GM19452 (cell line): ENCODE measurements around the gene ELFN2.

Experiments
- ATAC-seq: cut with Tn5 transposase; IDR thresholded peaks from one replicate; pipeline ENCODE4 v1.9.1; 2021; ENCODE audit not compliant: unreplicated experiment

ELFN2 gene

DNA sequence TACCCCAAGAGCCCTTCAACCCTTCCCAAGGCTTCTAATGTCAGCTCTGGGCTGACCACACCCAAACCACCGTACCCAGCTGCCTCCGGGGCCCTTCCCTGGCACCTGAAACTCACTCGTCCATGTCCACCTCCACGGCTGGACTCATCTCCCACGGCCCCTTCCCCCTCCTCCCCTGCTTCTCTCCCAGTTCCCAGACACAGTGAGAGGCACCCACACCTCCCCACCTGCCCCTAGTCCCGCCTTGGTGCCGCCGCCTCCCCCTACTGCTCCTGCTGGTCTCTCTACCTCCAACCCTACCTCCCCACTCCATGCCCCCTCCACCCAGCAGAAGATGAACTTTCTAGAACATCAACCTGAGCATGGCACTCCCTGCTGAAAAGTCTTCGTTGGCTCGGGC is 39.5 kb downstream of the ELFN2 start:
- no peak for ATAC-seq

DNA sequence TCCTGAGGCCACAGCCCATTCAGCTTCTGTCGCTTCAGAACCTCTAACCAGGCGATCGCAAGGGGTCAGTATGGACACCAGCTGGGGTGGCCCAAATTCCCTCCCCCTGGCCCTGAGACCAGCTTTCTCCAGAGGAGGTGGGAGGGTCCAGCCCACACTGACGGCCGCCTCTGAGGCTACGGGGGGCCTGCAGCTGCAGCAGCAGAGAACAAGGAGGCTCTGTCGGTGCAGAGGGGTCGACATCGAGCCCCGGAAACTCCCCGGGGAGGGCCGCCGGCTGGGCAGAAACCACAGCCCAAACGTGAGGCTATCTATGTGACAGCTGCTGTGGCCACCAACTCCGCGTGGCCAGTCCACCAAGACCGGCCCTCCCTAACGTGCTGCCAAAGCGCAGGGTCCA is 40.8 kb downstream of the ELFN2 start:
- no peak for ATAC-seq

DNA sequence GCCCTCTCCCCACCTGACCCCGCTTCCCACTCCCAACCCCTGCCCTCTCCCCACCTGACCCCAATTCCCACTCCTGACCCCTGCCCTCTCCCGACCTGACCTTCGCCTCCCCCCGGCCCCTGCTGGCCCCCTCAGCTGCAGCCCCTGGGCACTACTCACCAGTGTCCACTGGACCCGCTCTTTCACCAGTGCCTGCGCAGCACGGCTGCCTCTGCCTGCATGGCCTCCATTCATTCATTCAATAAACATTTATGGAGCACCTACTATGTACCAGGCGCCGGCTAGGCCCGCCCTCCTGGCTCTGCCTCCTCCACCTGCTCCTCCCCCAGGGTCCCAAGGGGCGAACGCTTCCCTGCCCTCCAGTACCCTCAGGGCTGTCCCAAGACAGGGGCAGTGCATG is 42.6 kb downstream of the ELFN2 start:
- ATAC-seq, result no peak

DNA sequence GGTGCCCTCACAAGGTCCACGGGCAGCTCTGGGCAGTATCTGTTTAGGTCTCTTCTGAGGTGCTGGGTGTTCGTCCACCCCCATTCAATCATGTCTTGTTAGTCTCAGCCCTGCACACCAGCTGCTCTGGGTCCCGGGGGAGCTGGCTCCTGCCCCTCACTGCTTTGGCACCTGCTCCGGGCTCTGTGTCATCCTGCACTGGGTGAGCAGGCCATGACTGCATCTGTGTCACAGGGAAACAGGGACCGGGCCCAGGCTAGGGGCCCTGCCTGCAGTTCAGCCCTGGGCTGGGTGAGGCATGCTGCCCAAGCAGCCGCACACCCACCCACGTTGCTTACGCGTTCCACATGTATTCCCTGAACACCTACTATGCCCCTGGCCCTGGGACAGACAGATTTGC is 43.9 kb downstream of the ELFN2 start:
- no peak for ATAC-seq

DNA sequence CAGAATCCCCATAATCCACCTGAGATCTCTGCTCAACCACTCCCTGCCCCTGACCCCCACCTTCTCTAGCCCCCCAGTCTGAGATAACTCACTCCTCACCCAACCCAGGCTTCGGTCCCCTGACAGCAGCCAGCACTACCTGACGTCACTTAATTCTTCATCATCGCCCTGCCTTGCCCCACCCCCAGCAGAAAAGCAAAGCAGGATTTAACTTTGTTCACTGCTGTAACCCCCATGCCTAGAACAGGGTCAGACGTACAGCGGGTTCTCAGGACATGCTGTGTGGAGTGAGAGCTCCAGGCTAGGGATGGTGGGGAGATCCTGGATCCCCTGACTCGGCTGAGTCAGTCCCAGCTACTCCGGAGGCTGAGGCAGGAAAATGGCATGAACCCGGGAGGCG is 45.8 kb downstream of the ELFN2 start:
- ATAC-seq, result no peak

GRCh38 chr22:37379722-37380121 is 47.6 kb downstream of the ELFN2 start:
- ATAC-seq, result no peak

GRCh38 chr22:37379085-37379484 is 48.2 kb downstream of the ELFN2 start:
- no peak for ATAC-seq

DNA sequence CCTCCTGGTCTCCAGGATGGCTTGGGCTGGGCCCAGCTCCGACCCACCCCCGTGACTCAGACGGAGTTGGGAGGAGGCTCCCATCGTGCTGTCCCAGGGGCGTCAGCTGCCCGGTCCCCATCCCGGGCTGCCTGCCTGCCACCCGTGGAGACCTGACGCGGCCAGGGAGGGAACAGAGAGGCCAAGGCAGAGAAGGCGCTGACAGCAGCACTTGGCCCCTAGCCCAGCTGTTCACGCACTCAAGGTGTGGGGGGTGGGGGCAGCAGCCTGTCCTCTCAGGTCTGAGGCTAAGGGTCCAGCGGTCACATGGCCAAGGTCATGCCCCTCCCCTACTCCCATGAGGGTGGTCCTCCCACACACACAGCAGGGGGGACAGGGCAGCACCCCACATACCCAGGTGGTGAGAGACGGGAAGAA is 48.6 kb downstream of the ELFN2 start:
- ATAC-seq, result no peak

DNA sequence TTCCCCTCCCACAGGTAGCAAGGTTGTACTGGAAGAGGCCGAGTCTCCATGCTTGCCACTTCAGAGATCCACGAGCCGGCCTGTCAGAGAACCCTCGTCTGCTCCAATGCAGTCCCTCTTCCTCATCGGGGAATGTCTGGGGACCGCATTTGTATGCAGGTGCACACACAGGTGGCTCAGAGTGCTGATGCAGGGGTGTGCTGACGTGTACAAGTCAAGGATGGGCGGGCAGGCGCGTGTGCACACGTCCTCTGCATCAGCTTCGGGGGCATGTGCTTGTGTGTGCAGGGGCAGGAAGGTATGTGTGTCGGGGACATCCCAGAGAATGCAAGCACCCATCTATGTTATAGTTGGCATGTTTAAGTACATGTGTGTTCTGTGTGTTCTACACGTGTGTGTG is 49.4 kb downstream of the ELFN2 start:
- ATAC-seq, result no peak

DNA sequence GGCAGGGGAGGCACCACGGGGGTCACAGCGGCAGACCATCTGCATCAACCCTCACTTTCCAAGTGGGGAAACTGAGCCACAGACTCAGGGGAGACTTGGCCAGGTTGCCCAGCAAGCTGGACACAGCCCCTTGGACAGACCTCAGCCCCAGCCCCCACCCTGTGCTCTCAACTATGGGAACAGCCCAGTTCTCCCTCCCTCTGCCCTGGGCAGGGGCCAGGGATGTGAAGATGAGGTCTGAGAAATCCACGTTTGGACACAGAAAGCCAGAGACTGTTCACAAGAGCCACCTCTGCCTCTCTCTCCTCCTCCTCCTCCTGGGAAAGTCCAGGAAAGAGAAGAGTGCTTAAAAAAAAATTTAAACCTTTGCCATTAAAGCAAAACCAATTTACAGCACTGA is 50.1 kb downstream of the ELFN2 start:
- no peak for ATAC-seq

- ATAC-seq, result no peak
Measured at GRCh38 chr22:37376643-37377042, 50.6 kb downstream of the ELFN2 start.

- no peak for ATAC-seq
Measured at GRCh38 chr22:37375801-37376200, 51.5 kb downstream of the ELFN2 start.

- ATAC-seq, result no peak
Measured at GRCh38 chr22:37374571-37374970, 52.7 kb downstream of the ELFN2 start.

DNA sequence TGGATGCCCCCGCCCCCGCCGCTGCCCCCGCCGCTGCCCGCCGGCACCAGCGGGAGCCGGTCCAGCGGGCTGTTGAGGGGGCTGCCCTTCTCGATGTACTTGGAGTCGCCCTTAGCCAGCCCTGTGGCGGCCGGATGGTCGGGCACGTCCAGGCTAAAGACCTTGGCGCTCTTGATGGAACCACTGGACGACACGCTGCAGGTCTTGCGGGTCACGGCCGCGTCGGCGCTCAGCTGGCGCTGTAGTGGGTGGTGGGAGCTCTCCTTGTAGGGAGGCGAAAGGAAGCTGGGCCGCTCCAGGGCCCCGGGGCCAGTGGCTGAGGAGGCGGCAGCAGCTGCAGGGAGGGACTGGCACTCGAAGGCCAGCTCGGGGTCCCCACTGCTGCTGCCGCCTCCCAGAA is 53.8 kb downstream of the ELFN2 start:
- no peak for ATAC-seq

- ATAC-seq, result no peak
Measured at GRCh38 chr22:37371911-37372310, 55.4 kb downstream of the ELFN2 start.

DNA sequence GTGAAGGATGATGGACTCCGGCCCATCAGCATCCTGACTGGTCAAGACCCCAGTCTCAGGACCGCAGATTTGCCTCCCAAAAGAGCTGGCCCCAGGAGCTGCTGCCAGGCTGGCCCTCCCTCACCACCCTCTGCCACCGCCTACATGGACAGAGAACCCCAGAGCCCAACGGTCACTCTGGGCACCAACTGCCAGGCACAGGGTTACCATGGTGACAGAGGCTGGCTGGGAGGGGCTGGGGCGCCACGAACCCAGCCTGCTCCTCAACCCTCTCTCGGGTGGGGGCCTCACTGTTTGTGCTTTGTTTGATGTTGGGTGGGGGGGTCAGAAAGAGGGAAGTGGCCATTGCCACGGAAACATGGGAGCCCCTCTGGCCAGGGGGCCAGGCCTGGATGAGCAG is 55.8 kb downstream of the ELFN2 start:
- no peak for ATAC-seq

DNA sequence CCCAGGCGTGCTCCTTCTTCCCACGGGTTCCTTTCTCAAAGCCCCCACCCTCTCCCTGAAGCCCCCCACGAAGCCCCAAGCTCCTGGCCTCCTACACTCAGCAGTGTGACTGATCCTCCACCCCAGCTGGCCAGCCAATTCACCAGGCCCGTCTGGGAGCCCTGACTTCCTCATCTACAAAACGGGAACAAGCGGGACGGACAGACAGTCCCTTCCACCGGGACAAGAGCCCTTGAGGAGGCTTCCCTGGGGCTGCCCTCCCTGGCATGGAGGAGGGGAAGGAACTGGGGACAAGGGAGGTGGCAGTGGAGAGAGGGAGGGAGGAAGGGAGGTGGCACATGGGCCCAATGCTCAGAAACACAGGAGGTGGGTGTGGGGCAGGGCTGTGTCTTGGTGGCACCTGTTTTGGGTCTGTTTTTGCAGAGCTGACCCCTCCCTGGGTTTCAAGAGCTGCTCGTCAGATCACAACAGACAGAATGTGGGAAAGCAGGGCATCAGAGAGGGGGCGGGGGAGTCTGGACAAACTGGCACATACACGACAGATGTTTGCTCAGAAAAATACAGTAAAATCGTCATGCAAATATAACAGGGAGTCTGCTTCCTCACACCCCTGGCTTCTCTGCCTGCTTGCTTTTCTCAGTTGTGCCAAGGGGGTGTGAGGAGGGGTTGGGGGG is 56.8 kb downstream of the ELFN2 start:
- no peak for ATAC-seq

GRCh38 chr22:37369483-37369882 is 57.8 kb downstream of the ELFN2 start:
- ATAC-seq, result no peak

- ATAC-seq, result no peak
Measured at GRCh38 chr22:37368058-37368457, 59.2 kb downstream of the ELFN2 start.

DNA sequence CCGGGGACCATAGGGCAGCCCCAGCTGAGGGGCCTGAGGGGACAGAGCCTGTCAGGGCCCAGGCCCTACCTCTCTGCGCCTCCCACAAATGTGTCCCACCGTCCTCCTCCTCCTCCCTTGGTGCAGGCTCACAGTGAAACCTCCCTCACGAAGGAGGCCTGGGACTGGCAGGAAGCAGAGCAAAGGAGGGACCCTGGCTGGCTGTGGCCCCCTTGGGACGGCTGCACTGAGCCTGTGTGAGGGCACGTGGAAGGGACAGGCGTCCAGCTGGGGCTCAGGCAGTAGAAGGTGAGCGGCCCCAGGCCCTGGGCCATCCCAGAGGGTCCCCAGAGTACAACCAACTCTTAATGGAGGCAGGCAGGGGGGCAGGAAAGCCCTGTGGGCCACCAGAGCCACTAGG is 60.7 kb downstream of the ELFN2 start:
- ATAC-seq, result no peak

DNA sequence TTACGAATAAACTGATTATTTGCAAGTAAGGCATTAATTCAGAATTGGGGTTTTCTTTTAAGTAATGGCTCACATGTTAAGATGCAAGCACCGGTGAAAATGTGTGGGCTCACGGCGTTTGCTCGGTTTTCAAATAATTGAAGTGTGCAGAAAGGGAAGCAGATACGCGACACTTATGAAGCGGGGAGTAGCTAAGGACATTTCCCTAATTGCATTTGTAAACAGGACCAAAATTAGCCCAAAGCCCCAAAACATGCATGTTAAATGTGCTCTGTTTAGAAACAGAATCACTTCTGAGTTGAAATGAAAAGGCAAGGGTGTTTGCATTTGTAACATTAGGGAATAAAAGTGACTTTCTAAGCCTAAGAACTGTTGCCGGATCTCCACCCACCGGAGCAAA is 61.3 kb downstream of the ELFN2 start:
- ATAC-seq, result no peak

DNA sequence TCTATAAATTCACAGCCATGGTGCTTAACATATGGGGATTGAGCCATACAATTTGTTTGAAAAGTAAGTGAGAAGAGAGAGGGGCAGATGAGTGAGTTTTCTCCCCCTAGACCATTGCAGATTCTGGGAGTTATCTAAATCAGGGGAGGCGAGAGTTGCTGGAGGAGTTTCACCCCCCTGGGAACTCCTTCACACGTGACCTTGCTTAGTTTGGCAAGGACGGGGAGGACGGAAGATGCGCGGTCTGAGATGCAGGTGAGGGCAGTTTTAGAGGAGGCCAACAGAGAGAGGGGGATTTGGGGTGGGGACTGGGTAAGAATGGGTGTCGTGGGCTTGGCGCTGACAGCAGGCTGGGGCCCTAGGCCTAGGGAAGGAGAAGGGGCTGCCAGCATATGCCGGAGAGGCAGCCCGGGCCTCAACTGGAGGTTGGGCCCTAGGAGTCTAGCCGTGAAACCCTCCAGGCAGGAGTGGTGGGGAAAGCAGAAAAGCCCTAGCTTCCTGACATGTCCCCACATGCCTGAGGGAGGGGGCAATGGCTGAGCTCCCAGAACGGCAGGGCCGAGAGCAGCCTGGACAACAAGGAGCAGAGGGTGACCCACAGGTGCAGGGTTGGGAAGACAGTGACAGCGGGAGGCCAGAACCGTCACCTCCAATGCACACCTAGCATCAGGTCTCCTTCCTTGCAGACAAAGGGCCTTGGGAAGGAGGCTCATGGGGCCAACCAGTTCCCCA is 63.9 kb downstream of the ELFN2 start:
- ATAC-seq, result no peak

GRCh38 chr22:37362621-37363020 is 64.7 kb downstream of the ELFN2 start:
- ATAC-seq, result no peak
